HPDE6-E6E7 (cell line): Measurements from ENCODE around the gene RERE.

ENCODE experiments used
- DNase-seq: peaks from one replicate; pipeline ENCODE4 v3.0.0; 2011; ENCODE audit warnings: missing footprints; ENCODE audit errors: extremely low spot score

RERE gene

DNA sequence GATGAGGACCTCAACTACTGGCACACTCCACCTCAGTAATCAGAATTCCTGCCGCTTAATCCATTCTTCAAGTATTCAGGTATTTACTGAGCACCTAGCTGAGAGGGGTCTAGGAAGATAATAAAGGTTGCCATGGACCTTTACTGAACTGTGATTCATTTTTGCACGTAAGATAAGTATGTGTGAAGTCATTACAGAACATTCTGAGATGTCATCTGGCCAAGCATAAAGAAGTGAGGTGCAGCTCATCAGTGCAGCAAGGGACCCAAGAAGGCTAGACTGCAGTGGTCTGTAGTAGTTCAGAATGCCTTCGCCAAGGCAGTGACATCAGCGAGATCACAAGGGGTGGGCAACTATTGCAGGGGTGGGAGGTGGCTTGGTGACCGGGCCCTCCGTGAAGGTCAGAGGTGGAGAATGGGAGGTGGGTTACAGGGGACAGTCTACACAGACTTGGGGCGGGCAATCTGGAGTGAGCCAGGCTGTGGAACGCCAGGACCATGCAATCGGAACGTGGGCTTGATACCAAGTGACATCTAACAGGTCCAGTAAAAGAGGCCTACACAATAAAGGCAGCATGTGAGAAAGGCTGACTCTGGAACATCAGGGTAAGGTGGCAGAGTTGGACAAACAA lies 392.2 kb downstream of the RERE start:
- no peak for DNase-seq

DNA sequence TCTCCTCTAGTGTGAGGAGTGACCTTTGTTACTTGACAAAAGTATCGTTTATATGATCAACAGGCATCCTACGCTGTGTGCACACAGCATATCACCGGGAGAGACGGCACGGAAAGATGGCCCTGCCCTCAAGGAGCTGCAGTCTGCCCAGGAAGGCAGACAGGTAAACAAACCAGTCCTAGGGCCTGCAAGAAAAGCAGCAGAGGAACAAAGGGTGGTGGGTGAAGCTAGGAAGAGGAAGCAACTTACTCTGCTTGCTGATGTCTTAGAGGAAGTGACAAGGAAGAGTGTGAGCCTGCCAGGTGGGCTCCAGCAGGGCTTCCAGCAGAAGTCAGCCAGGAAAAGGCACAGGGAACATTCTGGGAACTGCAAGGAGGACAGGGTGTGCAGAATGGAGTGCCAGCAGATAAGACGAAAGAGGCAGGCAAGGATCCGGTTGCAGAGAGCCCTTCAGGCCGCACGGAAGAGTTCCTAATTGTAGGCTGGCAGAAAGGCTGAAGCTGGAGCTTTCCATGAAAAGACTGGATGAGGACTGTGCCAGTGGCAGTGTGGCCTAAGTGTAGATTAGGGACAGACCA lies 392.8 kb downstream of the RERE start:
- DNase-seq = peak; percentile 59

- DNase-seq = peak; percentile 22
Observed at GRCh38 chr1:8423692-8424538, 393.5 kb downstream of the RERE start.

- DNase-seq = peak; percentile 37
Observed at GRCh38 chr1:8423269-8423691, 394.2 kb downstream of the RERE start.

DNA sequence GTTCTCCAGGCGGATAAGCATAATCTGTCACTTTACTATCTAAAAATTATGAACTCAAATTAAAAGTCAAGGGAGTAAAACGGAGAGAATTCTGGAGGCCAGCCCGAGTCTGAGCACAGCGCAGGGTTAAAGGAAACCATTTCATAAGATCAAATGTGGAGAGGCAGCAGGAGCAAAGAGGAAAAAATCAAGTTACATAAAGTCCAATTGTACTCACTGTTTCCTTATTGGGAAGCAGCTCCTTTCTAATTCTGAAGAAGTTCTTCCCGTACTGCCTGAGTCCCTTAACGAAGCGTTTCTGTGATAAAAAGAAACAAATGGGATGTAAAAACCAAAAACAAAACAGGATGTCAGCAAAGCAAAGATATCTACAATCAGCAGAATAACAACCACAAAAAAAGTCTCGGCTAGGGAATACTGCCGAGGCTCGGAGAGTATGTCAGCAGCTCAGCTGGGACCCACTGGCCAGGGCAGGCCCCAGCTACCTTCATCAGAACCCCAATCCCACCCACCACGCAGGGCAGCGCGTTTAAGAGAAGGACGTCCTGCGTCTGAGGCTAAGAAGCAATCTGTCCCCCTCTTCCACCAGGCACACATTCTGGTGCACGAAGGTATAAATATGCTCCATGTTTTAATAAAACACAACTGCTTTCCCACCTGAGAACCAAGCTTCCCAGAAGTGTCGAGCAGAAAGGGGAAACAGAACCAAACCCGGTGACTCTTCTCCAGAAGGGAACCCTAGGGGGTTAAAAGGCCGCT lies 394.8 kb downstream of the RERE start:
- DNase-seq = peak; percentile 14

DNA sequence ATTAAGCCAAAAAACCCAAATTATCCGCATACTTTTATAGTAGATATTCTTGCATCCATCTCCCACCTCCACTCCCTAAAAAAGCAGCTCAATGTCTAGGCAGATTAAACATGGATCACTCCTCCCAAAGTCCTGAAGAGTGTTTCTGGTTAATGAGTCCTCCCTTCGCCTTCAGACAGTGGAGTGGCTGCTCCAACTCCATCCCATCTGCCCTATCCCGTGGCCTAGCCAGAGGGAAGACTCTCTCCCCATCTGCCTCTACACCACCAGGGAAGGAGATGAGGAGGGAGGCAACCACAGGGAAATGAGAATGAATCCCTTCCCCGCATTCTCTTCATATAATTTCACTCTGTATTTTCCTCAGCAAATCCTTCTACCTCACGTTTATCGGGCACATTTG lies 395.7 kb downstream of the RERE start:
- DNase-seq = no peak

GRCh38 chr1:8420318-8420717 lies 397.1 kb downstream of the RERE start:
- DNase-seq = no peak

DNA sequence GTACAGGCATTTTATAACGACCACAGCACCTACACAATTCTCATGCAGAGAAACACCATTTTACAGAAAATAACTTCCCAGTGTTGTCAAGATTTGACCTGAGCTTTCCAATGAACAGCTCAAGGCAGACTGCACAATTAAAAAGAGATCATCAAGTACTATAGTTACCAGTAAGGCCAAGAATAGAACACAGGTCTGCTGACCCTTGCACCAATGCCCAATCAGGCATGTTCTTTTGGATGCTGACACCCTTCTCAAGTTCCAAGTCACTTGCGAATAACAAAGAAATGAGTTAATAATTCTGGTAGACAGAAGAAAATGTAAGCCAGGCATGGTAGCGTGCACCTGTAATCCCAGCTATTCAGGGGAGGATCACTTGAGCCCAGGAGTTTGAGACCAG lies 397.6 kb downstream of the RERE start:
- no peak for DNase-seq

DNA sequence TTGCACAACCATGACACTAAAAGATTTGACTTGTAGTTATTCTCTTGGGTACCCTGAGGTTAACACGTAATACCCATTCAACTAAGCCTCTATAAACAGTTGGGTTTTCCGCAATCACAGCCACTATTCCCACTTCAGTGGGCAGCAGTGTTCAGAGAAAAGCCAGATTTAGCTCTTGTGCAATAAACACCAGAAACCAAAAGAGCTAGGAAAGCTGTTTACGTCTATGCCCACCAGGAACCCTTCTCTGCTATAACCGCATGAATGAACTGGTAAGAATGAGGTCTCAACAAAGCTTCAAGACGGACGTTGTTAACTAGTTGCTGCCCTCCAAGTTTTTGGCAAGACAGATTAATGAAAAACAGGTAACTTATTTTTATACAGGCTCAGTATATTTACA lies 398.3 kb downstream of the RERE start:
- DNase-seq = no peak

DNA sequence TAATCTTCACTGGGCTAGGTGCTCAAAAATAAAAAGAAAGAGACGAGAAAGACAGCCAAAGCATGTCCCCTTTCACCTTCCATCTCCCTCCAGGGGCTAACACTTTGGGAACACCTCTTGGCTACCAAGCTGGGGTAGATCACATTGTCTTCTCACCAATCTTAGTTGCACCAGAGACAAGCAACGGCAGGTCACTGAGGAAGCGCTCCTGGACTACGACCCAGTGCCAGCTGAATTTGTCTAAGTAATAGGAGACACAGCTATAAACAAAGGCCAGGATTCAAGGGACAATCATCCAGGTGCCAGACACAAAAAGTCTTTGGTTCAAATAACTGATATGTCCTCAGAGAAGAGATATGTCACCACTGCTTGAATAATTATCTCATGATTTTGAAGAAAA lies 399.1 kb downstream of the RERE start:
- DNase-seq = no peak

GRCh38 chr1:8417625-8418024 lies 399.8 kb downstream of the RERE start:
- DNase-seq = no peak

DNA sequence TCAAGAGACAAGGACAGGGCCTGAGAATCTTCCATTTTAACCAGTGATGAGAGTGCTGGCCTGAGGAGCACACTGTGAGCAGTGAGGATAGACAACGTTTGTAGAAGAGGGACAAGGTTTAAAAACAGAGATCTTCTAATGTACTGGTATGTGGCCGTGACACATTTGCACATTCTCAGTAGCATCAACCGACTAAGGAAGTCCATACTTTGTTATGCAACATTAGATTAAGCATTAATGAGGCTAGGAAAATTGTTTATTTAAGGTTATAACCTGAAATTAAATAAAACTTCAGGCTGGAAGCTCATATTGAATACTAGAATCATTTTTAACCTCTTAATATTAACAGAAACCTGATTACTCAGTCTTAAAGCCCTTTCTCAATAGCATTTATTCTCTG lies 400.6 kb downstream of the RERE start:
- no peak for DNase-seq

- no peak for DNase-seq
Observed at GRCh38 chr1:8415526-8416278, 401.7 kb downstream of the RERE start.

DNA sequence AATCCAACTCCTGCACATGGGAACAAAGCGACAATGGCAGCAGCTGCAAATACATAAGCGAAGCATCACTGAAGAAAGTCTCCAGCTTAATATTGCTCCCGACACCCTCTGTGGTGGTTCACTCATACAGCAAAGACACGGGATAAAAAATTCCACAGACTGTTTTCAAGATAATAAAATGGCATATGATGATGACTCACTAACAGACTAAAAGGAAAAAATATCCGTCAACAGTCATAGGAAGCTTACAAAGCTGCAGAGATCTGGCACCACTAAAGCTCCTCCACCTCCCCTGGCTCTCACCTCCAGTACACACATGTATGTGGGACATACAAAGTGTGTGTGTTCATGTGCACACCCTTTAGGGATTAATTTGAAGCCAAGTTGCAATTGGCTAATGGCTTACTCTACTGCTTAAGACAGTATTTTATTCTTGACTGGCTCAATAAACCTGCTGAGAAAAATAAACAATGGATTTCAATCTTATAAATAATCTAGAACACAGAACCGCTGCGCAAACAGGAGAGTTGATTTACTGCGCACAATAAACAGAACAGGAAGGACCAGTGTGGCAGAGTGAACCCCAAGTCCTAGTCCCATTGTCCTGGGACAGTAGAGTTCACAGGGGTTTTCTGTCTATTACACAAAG lies 405.1 kb downstream of the RERE start:
- no peak for DNase-seq

GRCh38 chr1:8411803-8412182 lies 405.6 kb downstream of the RERE start:
- DNase-seq = no peak

DNA sequence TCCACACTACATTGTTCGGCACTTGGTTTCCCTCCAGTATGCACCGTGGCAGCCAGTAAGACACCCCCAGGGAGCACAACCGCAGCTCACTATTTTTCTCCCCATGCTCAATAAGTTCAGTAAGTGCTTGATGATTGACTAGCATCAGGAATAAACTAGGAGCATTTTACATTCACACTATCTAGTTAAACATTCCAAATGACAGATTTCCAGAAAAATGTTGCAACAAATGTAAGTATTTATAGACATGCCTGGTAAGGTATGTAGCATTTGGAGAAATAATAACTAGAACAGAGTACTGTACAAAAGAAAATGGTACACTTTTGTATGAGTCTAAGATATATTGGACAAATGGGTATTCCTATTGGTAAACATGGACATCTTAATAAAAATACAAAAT lies 406.6 kb downstream of the RERE start:
- no peak for DNase-seq

DNA sequence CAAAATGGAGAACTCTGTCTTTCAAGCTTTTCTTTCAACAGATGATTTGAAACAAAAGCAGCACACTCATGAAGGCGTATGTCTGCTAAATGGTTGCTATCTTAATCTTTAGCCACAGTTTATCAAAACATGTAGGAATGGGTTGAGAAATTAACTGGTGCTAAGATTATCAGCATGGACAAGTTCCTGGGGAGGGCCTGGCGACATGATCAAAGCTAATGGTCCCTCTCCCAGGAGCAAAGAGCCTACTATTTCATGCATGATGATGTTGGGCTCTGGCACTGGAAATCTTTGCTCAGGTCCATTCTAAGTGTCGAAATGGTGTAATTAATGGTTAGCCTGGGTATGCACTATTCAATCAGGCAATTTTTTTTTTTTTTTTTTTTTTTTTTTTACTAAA lies 407.8 kb downstream of the RERE start:
- no peak for DNase-seq

- no peak for DNase-seq
Observed at GRCh38 chr1:8409106-8409505, 408.3 kb downstream of the RERE start.

DNA sequence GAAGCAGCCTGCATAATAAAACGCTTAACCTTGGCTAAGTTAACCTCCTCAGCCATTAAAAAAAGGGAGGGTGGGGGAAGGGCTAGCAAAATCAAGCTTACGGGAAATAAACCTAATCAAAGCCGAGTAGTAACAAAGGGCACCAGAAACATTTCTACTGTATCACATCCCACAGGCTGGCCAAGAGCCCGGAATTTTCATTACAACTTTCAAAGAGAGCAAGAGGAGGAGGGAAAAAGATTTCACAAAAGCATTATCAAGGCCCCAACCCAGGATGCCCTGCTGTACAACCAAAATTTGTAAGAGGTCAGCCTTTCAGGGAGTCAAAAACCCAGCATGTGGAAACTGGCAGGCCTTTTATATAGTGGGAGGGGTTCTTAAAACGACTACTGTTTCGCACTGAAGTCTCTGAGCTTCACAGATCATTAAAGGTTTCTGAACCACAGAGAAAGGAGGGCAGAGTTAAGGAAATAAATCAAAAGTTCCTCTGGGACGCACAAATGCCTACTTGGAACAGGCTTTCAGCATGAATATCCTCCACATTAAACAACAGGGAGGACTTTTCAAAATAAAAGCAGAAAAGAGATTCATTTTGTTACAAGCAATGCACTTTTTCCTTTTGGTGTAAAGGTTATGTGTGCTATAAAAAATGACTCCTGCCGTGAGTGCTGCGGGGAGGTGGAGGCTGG lies 409.1 kb downstream of the RERE start:
- no peak for DNase-seq

DNA sequence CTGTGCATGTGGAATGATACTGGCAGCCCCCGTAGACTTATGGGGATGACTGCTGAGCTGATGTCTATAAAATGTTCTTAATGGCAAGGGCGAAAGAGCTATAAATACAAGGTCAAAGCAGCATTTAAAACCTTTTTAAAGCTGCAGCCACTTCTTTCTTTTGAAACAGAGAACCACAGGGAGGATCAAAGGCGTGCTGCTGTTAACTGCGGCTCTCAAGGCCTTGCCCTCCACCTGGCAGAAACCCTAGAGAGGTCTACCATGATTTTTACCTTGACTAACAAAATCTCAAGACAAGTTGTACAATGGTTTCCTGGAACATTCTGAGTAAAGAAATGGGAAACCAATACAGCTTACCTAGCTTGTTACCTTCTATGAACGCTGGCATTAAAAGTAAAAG lies 409.8 kb downstream of the RERE start:
- no peak for DNase-seq

GRCh38 chr1:8406960-8407359 lies 410.5 kb downstream of the RERE start:
- no peak for DNase-seq
